GM21825 (cell line): Measurements from ENCODE around the gene TSPAN32.

Experiments used
- ATAC-seq: cut with Tn5 transposase; IDR thresholded peaks from one replicate; pipeline ENCODE4 v1.9.1; 2021; ENCODE audit warnings: mild to moderate bottlenecking, moderate library complexity; ENCODE audit not compliant: unreplicated experiment

The TSPAN32 gene

DNA sequence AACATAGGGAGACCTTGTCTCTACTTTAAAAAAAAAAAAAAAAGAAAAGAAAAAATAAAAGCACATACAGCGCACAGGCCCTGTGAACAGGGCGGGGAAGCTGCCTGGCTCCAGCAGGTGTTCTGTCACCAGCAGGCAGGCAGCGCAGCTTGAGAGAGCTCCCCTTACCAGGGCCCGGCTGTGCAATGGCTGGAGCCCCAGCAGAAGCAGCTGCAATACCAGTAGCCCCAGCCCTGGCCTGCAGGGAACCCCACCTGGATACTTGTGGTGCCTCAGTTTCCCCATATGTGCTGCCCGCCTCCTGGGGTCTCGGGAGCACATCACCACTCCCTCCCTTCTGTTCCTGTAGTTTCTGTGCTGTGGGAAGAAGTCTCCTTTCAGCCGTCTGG, 12.3 kb downstream of the TSPAN32 start:
- no peak for ATAC-seq

DNA sequence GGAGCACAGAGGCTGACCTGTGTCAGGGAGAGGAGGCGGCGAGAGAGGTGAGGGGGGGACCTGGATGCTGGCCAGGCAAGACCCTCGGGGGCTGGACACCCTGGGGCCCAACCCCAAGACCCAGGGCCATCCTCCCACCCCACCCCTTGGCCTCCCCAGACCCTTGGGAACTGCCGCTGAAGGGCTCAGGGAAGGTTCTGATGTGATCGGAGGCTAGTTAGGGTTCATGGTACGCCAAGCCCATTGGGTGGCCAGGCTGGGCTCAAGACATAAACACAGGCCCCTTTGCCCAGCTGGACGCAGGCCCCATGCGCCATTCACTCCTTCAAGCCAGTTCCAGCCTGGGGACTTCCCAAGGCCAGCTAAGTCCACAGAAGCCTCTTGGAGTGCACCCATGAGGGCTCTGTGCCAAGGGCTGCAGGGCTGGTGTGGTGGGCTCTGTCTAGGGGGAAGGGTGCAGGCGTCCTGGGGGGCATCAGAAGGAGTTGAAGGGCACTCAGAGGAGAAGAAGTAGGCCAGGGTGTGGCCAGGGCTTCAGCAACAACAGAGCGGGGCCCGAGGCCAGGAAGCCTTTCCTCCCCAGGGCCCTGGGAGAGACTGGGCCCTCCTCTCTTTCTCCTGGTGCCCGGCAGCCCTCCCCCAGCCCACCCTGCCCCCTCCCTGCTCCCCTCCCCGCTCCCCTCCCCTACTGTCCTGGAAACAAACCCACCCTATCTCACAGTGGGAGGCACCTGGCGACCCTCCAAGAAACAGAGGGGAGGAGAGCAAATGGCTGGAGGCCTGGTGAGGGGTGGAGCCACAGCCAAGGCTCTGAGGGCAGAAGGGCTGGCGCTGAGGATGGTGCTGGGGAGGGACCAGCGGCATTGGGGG, 12.9 kb downstream of the TSPAN32 start:
- no peak for ATAC-seq

DNA sequence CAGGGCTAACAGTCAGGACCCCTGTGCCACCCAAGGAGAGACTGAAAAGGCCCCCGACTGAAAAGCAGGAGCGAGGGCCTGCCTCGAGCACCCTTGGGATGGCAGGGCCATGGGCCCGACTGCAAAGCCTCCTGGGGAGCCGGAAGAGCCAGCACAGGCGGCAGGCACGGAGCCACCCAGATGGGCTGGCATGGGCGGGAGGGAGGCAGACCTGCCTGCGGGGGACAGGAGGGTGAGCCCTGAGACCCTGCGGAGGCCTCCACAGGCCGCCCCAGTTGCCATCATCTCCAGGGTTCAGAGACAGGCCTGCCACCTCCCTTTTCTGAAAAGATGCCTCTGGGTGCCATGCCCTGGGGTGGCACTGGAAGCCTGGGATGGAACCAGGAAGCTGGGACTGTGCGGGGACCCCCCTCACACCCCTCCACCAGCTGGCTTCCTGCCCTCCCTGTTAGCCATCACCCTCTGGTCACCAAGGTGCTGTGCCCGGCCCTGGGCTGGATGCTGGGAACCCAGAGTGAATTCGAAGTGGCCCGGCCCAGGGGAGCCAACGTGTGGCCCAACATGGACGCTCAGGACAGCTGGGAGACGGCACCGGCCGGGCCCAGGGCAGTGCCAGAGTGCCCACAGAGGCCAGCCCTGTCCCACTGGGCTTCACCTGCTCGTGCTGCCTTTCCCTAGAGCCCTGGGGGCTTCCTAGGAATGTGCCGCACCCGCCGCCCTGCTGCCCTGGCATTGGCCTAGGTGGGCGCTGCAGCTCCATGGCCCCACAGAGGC, 13.8 kb downstream of the TSPAN32 start:
- no peak for ATAC-seq

DNA sequence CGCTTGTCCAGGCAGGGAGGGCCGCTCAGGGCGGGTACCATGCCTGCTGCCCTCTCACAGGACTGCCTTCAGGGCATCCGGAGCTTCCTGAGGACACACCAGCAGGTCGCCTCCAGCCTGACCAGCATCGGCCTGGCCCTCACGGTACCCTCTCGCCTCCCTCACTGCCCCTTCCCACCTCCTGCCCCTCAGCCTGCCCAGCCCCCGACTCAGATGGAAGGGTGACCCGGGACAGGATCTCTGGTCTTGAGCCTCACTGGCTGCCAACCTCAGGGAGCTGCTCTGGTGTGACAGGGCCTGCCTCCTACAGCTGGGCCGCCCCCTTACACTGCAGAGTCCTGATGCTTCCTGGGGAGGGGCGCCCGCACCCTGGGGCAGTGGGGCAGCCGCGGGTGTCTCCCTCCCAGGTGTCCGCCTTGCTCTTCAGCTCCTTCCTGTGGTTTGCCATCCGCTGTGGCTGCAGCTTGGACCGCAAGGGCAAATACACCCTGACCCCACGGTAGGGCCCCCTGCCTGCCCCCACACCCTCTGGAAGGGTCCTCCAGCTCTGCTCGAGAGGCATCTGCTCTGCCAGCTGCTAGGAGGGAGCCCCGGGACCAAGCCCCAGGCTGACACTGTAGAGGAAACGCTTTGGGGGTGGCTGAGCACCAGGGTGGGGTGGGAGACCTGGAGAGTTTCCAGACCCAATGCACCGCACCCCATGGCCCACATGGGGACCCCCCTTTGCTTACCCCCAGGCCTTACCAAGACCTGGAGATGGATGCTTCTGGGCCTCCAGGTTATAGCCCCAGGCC, 14.6 kb downstream of the TSPAN32 start:
- ATAC-seq, result no peak

DNA sequence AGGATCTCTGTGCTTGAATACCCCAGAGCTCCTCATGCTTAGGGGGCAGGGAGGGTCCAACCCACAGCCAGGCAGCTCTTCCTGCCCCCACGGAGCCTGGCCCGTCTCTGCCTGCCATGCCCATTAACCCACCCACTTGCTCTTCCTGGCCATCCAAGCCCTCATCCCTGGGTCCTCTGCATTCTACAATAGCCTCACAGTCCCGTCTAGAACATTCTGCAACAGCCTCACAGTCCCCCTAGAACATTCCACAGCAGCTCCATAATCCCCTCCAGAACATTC, 15.1 kb downstream of the TSPAN32 start:
- no peak for ATAC-seq

DNA sequence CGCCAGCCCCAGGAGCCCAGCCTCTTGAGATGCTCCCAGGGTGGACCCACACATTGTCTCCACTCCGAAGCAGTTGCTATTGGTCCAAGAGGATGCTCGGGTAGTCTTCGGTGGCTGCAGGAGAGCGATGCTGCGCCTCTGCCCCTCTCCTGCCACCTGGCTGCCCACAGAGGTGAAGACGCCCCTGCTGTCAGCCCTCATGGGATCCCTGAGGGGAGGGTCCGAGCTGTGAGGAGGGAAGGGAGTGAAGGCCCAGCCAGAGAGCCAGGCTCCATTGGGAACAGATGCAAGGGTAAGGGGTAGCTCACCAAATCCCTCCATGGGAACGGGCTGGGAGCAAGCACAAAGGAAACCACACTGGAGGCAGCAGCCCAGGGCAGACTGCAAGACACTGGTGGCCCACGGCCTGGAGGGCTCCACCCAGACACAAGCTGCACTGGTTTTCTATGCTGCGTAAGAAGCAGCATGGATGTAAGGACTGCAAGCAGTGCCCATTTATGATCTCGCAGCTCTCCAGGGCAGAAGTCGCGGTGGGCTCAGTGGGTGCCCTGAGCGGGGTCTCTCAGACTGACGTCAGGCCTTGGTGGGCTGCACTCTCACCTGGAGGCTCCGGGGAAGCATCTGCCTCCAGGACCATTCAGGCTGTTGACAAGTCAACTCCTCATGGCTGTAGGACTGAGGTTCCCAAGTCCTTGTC, 15.7 kb downstream of the TSPAN32 start:
- ATAC-seq, result no peak

DNA sequence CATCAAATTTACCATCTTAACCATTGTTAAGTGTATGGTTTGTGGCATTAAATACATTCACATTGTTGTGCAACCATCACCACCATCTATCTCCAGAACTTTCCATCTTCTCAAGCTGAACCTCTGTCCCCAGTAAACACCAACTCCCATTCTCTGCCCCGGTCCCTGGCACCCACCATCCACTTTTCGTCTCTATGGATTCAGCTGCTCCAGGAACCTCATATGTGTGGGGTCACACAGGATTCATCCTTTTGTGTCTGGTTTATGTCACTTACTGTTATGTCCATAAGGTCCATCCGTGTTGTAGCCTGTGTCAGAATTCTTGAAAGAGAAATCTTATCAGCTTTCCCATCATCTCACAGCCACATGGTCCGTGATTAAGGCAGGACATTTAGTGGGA, 16.3 kb downstream of the TSPAN32 start:
- ATAC-seq, result no peak

DNA sequence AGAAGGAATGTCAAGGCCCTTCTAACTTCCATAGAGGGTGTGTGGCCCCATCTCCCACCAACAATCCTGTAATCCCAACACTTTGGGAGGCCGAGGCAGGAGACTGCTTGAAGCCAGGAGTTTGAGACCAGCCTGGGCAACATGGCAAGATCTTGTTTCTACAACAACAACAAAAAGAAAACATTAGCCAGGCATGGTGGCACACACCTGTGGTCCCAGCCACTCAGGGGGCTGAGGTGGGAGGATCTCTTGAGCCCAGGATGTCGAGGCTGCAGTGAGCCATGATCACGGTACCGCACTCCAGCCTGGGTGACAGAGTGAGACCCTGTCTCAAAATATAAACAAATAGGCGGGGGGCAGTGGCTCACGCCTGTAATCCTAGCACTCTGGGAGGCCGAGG, 16.9 kb downstream of the TSPAN32 start:
- ATAC-seq, result no peak

DNA sequence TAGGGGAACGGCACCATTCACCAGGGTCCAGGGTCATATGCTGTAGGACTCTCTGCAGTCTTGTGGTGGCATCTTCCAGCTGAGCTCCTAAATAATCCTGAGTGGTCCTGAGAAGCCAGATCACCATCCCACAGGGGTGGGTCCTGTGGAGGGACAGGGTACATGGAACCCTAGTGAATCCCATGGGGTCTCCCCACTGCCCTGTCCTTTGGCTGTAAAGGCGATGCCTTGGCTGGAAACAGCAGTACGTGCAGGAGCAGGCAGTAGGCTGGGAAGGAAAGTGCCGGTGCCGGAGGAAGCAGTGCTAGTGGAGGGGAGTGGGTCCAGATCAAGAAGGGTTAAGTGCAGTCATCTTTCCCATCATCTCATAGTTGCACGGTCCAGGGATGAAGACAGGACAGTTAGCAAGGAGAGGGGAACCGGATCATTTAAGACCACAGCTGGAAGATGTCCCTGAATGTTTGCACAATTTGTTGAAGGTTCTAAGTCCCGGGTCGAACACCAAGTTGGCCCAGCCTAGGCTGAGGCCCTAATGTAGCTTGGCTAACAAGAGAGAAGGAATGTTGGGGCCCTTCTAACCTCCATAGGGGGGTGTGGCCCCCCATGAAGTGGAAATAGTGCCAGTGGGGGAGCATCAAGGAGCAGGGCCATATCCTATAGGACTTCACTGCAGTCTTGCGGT, 18.1 kb downstream of the TSPAN32 start:
- no peak for ATAC-seq

DNA sequence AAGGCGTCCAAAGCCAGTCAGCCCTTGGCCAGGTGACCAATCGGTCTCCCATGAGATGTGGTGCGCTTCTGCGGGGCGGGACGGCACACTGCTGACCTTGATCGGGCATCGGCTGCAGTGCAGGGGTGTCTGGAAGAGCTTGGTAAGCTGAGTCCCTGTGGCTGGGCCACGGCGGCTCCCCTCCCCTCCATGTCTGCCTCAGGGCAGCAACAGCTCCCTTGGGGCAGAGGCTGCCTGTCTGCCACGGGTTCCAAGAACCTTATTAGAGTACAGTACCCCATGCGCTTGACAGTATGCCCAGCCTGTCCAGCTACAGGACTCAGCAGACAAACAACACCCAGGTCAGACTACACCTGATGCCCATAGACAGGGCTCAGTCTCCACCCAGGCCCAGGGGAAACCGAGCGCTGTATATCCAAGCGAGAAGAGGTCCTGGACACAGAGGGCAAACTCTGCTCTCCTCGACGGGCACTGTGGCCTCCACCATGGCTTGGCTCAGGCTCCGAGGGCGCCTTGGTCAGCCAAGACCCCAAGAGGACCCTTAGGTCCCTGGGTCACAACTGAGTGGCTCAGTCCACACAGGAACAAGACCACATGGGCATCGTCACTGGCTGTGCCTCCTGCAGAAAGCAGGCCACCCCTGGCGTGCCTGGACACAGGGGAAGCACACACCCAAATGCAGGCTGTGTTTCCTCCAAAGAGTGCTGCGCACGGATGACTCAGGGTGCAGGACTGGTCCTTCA, 18.9 kb downstream of the TSPAN32 start:
- no peak for ATAC-seq

DNA sequence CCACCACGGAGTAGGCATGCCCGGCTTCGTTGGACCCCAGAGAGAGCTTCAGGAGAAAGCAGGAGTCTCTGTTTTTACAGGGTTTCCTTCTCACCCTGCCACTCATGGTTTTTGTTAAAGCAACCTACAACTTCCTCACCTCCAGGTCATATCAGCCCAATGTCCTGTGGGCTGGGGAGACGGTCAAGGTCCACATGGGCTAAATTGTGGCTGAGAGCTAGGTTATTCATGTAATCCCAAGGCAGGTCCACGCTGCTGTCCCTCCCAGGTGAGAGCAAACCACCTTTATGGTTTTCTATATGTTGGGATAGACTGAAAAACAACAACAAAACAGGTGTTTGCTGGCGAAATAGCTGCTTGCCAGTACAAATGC, 19.5 kb downstream of the TSPAN32 start:
- ATAC-seq, result no peak

DNA sequence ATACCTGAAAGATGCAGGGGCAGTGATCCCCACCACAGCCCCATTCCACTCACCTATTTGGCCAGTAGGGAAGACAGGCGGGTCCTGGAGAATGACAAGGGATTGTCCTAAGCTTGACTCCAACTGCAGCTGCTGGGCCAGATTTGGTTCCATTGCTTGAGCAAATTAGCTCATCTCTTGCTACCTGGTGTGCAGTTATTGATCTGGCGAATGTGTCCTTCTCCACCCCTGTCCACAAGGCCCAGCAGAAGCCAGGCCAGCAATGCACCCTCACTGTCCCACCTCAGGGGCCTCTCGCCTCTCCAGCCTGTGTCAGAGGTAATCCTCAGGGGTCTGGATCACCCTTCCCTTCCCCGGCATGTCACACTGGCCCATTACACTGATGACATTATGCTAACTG, 23.3 kb downstream of the TSPAN32 start:
- ATAC-seq, result no peak

DNA sequence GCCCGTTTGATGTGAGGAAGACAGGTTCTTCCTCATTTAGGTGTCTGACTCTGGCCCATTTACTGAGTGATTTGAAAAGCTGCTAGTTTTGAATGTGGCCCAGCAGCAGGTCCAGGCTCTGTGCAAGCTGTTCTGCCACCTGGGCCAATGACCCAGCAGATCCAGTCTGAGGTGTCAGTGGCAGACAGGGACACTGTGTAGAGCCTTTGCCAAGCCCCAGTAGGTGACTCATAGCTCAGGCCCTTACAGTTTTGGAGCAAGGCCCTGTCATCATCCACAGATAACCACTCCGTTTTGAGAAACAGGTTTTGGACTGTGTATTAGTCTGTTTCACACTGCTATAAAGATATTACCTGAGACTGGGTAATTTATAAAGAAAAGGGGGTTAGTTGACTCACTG, 23.9 kb downstream of the TSPAN32 start:
- ATAC-seq, result no peak

DNA sequence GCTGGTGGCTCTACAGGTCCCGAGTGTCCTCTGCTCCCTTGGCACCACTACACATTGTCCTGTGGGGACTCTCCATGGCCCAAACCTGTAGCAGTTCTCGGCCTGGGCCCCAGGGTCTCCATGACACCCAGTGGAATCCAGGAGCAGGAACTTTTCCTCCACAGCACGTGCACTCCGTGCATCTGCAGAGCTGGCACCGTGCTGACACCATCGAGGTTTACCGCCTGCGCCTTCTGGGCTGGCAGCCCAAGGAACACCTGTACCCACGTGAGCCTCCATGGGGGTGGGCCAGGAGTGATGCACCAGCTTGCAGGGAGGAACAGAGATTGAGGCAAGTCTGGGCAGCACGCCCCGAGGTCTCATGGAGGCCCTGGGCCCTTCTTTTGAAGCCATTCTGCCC, 25.2 kb downstream of the TSPAN32 start:
- no peak for ATAC-seq

DNA sequence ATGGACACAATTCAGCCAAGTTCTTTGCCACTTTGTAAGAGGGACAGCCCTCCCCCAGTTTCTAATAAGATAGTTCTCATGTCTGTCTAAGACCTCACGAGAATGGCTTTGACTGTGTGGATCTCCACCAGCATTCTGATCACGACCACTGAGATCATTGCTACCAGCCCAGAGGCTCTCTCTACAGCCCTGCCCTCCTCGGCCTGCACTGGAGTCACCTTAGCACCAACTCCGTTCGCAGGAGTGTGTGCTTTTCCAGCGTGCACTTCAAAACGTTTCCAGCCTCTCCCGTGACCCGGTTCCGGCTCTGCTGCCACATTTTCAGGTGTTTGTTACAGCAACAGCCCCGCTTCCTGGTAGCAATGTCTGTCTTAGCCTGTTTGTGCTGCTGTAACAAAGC, 26.2 kb downstream of the TSPAN32 start:
- ATAC-seq, result no peak

DNA sequence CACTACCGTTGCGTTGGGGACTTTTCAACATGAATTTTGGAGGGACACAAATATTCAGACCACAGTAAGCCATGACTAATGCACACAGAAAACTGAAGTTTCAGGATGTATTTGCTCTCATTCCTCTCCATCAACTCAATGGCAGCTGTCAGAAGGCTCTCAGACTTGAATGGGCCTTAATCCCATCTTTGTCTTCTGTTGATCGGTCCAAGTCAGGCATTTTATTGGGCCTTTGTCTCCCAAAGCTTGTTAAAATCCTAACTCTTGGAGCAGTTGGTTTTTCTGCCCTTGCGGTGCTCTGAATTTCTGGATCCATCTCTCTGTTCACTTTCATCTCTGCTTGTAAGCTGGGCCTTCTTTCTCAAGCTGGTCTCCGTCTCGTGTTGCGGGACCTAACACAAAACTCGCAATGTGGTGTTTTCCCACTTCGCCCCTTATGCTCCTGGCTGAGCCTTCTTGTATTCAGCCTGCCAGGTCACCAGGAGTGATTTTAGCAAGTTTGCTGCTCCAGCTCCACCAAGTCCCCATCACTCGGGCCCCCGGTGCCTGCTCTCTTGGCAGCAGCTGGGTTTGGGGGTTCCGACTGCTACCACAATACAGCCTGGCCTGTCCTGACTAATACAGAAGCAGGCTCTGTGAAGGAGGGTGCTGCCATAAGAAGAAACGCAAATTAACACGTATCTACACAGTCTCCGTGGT, 27.0 kb downstream of the TSPAN32 start:
- ATAC-seq, result no peak

DNA sequence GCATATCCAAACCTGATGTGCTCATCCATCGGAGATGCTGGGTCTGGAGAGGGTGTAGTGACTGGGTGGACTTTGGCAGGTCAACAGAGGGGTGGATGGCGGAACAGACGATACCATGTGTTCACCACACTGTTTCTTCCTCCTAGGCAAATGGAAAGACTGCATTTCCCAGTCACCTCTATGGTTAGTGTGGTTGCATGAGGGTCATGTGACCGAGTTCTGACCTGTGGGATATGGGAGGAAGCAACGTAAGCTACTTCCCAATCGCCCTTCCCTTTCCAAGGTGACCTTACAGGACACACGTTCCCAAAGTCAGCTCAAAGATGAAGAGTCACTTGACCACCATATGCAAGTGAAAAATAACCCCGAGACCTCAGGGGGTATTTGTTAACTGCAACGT, 27.7 kb downstream of the TSPAN32 start:
- ATAC-seq, result no peak

DNA sequence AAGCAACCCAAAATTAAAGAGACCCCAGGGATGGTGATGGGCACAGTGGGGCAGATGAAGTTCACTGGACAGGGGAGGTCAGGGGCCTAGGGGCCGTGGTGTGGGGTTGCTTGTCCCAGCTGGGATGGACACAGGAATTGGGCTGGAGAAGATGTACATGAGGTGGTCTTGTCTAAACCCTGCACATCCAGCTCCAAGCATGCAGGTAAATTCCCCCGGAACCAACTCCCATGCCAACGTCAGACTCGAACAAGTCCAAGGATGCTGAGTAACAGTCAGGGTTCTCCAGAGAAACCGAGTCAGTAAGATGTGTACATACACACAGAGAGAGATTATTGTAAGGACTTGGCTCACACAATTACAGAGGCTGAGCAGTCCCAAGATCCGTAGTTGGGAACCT, 28.9 kb downstream of the TSPAN32 start:
- ATAC-seq, result no peak

DNA sequence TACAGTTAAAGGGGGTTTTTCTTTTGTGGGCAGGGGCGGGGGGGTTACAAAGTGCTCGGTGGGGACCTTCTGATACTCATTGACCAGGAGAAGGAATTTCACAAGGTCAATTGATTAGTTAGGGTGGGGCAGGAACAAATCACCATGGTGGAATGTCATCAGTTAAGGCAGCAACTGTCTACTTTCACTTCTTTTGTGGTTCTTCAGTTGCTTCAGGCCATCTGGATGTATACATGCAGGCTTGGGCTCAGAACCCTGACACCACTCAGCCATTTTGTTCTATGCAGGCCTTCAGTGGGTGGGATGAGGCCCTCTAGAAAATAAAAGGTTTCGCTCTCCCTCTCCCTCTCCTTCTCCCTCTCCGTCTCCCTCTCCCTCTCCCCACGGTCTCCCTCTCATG, 29.6 kb downstream of the TSPAN32 start:
- no peak for ATAC-seq
